Epithelial cell of esophagus (primary cell): ENCODE data around the gene MARK2.
A peak's percentile ranks its signal among the peaks of the same experiment; 100 is the strongest.

Source experiments
- DNase-seq: peaks from one replicate; pipeline ENCODE4 v3.0.0; 2010; ENCODE audit warnings: low read depth
- H3K4me3 ChIP-seq: 2 replicates; pipeline ENCODE4 v1.5.1; 2011; ENCODE audit warnings: mild to moderate bottlenecking, low read length, control low read depth
- CTCF ChIP-seq: IDR thresholded peaks from 2 replicates; pipeline ENCODE4 v1.5.1; 2011; ENCODE audit warnings: low read depth, mild to moderate bottlenecking, low read length, control low read depth, inconsistent platforms; ENCODE audit not compliant: insufficient read depth; ENCODE audit errors: missing control alignments

Gene MARK2

GRCh38 chr11:63888170-63889086 is 49.5 kb downstream of the MARK2 start:
- peak; percentile 95 for DNase-seq
- no peak for TF ChIP-seq CTCF
- H3K4me3 ChIP-seq: peak overlapping the region; percentile 38

- TF ChIP-seq CTCF: no peak
- DNase-seq: peak; percentile 89
- peak overlapping the region; percentile 38 for H3K4me3 ChIP-seq
Observed at GRCh38 chr11:63889344-63889743, 50.4 kb downstream of the MARK2 start.

GRCh38 chr11:63890368-63890767 is 51.5 kb downstream of the MARK2 start:
- no peak for TF ChIP-seq CTCF
- no peak overlapping the region for H3K4me3 ChIP-seq
- no peak for DNase-seq

GRCh38 chr11:63892228-63892627 is 53.3 kb downstream of the MARK2 start:
- H3K4me3 ChIP-seq: no peak overlapping the region
- TF ChIP-seq CTCF: no peak
- no peak for DNase-seq

GRCh38 chr11:63893355-63893754 is 54.4 kb downstream of the MARK2 start:
- no peak for TF ChIP-seq CTCF
- no peak for DNase-seq

GRCh38 chr11:63896071-63896470 is 57.2 kb downstream of the MARK2 start:
- H3K4me3 ChIP-seq: no peak overlapping the region
- no peak for DNase-seq
- TF ChIP-seq CTCF: no peak

More at GRCh38 chr11:63893355-63893754, 54.4 kb downstream of the MARK2 start:
- no peak overlapping the region for H3K4me3 ChIP-seq

- DNase-seq: no peak
- no peak overlapping the region for H3K4me3 ChIP-seq
- TF ChIP-seq CTCF: no peak
Observed at GRCh38 chr11:63897459-63898146, 58.7 kb downstream of the MARK2 start.
